Ascending aorta (tissue), 2 donors: ENCODE measurements around the gene WNT3A. TPM values are rescaled to one million over a fixed set of nuclear protein-coding genes. Genes with fewer than 3 reads are reported as not detected.

Source experiments
- DNase-seq, 2 donors: peaks; one replicate each; pipeline ENCODE4 v3.0.0-alpha.2; 2019; ENCODE audit warnings: low spot score in 2 of 2
- H3K27ac ChIP-seq, 2 donors: fragments of 200-600 bp; sonication (generic); one replicate each; pipeline ENCODE4 v1.5.1; 2016 to 2017; ENCODE audit warnings: mild to moderate bottlenecking in 1 of 2
- H3K27me3 ChIP-seq: fragments of 200-600 bp; sonication (generic); one replicate; pipeline ENCODE4 v1.5.1; 2017
- H3K36me3 ChIP-seq, 2 donors: fragments of 200-600 bp; sonication (generic); one replicate each; pipeline ENCODE4 v1.5.1; 2016
- H3K4me1 ChIP-seq, 2 donors: fragments of 200-600 bp; sonication (generic); one replicate each; pipeline ENCODE4 v1.5.1; 2016 to 2017; ENCODE audit warnings: mild to moderate bottlenecking in 1 of 2
- H3K4me3 ChIP-seq, 2 donors: fragments of 200-600 bp; sonication (generic); one replicate each; pipeline ENCODE4 v1.5.1; 2016 to 2017; ENCODE audit warnings: mild to moderate bottlenecking in 1 of 2
- H3K9me3 ChIP-seq, 2 donors: fragments of 200-600 bp; sonication (generic); one replicate each; pipeline ENCODE4 v1.5.1; 2016
- intact Hi-C: fragments of 100-400 bp; cut with DNase I; formaldehyde crosslinking; loops from one replicate; pipeline ENCODE4 v1.15.1; 2023
- total RNA-seq: library from RNA; depleted of rRNA; stranded (reverse); fragments of >200 nt; gene quantifications from one replicate; pipeline ENCODE4 v1.1.0, GENCODE V29; 2016
- TF ChIP-seq, protein P1 (sequence below), 3 experiments: fragments of 200-600 bp in 2 of 3; fragments of 450-650 bp in 1 of 3; sonication (generic) in 2 of 3; IDR thresholded peaks; one replicate each; pipeline ENCODE4 v1.5.1; 2016 to 2019; ENCODE audit warnings: antibody characterized with exemption in 3 of 3, mild to moderate bottlenecking in 1 of 3, moderate library complexity in 1 of 3

The WNT3A gene
- total RNA-seq, 1 donor from 2014 or later = not detected

GRCh38 chr1:228009116-228009827, 2.5 kb downstream of the WNT3A start:
- intact Hi-C loops = no loop called here
- DNase-seq = peak in 1 of 2 donors; percentile 40
- Histone ChIP-seq H3K27me3 (peaks cover 3% of the 10 kb centered on the region), H3K4me1 (no peaks in the 10 kb centered on the region), H3K27ac (no peak overlapping the region), H3K9me3 (no peaks in the 10 kb centered on the region), H3K4me3 (no peak overlapping the region), H3K36me3 (no peaks in the 10 kb centered on the region)
- TF ChIP-seq, protein P1, sequence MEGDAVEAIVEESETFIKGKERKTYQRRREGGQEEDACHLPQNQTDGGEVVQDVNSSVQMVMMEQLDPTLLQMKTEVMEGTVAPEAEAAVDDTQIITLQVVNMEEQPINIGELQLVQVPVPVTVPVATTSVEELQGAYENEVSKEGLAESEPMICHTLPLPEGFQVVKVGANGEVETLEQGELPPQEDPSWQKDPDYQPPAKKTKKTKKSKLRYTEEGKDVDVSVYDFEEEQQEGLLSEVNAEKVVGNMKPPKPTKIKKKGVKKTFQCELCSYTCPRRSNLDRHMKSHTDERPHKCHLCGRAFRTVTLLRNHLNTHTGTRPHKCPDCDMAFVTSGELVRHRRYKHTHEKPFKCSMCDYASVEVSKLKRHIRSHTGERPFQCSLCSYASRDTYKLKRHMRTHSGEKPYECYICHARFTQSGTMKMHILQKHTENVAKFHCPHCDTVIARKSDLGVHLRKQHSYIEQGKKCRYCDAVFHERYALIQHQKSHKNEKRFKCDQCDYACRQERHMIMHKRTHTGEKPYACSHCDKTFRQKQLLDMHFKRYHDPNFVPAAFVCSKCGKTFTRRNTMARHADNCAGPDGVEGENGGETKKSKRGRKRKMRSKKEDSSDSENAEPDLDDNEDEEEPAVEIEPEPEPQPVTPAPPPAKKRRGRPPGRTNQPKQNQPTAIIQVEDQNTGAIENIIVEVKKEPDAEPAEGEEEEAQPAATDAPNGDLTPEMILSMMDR (IDR thresholded peaks at IDR 0.05) = no peak

DNA sequence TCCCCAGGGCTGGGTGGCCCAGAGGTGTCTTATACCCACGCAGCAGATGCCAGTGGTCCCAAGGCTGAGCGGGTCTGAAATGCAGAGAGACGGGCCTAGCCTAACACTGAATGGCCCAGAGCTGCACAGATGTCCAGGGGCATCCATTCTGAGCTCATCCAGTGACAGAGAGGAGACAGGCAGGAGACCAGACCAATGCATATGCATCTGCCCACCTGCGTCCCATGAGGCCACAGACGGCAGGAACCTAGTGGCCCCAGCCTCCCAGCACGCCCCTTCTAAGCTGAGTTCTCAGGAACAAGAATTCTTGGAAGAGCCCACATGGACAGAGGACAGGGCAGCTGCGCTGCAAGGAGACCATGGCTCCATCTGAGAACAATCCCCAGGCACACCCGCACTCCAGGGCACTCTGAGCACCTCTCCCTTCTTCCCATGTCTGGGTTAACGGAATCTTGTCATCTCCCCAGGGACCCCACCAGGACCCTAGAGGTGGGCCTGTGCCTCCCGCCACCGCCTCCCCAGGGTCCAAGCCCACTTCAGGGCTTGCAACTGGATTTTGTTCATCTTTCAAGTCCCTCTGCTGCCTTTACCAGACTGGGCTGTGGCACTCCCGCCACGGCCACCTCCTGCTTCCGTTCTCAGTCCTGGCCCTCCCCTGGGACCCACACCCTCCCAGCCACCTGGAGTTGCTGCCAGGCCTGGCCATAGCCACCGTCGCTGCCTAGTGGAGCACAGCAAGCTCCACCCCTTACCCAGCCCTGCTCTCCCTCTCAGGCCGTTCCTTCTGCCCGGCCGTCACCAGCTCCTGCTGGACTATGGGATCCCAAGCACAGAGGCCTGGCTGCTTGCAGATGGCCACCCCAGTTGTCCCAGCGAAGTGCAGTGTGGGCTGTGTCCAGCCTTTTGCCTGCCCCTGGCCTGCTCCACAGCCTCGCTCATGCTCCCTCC, 3.3 kb downstream of the WNT3A start:
- peak in 1 of 2 donors; percentile 47 for DNase-seq

DNA sequence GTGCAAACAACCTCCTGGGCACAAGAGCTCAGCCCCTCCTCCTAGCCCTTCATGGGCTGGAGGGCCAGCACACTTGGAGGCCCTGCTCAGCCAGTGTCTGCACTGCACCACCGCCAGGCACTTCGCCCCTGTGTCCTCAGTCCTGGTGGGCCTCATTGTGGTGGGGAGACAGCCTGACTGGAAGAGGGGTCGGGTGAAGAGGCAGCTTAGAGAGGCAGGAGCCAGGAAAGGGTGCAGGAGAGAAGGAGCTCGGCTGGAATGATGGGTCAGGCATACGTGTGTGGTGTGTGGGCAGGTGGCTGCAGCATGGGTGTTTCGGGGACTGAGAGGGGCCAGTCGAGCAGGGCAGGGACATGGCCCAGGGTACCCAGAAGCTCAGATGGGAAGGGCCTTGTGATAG, 4.1 kb downstream of the WNT3A start:
- Histone ChIP-seq H3K9me3 (no peaks in the 10 kb centered on the region), H3K27ac (no peak overlapping the region), H3K27me3 (peaks cover 3% of the 10 kb centered on the region), H3K36me3 (no peaks in the 10 kb centered on the region), H3K4me3 (no peak overlapping the region), H3K4me1 (no peaks in the 10 kb centered on the region)
- peak in 1 of 2 donors; percentile 51 for DNase-seq
- TF ChIP-seq, protein P1 (IDR thresholded peaks at IDR 0.05) = no peak
- intact Hi-C loops = no loop called here

More for the DNA sequence above, 3.3 kb downstream of the WNT3A start:
- no peaks in the 10 kb centered on the region for H3K4me1 ChIP-seq
- H3K27ac ChIP-seq = no peak overlapping the region
- H3K4me3 ChIP-seq = no peak overlapping the region
- TF ChIP-seq, protein P1 (IDR thresholded peaks at IDR 0.05) = no peak
- no peaks in the 10 kb centered on the region for H3K36me3 ChIP-seq
- peaks cover 3% of the 10 kb centered on the region for H3K27me3 ChIP-seq
- intact Hi-C loops = no loop called here
- H3K9me3 ChIP-seq = no peaks in the 10 kb centered on the region

DNA sequence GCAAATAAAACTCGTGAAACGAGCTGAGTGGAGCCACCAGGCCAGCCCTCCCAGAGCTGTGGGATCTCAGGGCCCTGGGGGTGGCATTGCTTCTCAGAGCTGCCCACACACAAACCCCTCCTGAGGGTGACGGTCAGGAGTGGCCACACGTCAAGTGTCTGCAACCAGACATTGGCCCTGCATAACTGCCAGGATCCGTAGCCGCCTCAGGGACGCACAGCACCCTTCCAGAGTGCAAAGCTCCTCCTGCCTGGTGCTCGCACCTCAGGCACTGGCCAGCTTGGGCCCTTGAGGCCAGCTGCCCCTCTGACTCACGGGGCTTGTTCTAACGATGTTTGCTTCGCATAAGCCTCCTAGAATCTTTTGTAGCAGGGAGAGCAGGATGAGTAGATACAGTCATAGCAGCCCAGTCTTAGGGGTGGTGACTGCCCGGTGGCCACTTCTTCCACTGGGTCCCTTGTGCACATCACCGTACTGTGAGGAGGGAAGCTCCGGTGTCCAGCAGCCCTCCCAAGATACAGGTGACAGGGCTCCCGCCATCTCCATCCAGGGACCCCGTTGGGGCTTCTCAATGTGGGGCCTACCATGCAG, 5.0 kb downstream of the WNT3A start:
- Histone ChIP-seq H3K36me3 (no peaks in the 10 kb centered on the region), H3K4me3 (no peak overlapping the region), H3K27ac (no peak overlapping the region), H3K9me3 (no peaks in the 10 kb centered on the region), H3K27me3 (peaks cover 3% of the 10 kb centered on the region), H3K4me1 (no peaks in the 10 kb centered on the region)
- peak in 1 of 2 donors; percentile 31 for DNase-seq
- intact Hi-C loops = no loop called here
- TF ChIP-seq, protein P1 (IDR thresholded peaks at IDR 0.05) = no peak

GRCh38 chr1:228012555-228012954, 5.8 kb downstream of the WNT3A start:
- DNase-seq = peak in 1 of 2 donors; percentile 22
- H3K4me1 ChIP-seq = no peaks in the 10 kb centered on the region
- no peaks in the 10 kb centered on the region for H3K36me3 ChIP-seq
- no peak overlapping the region for H3K4me3 ChIP-seq
- H3K9me3 ChIP-seq = no peaks in the 10 kb centered on the region
- TF ChIP-seq, protein P1 (IDR thresholded peaks at IDR 0.05) = no peak
- H3K27me3 ChIP-seq = no peaks in the 10 kb centered on the region
- H3K27ac ChIP-seq = no peak overlapping the region
- intact Hi-C loops = no loop called here
